Measurements from ENCODE around the gene CFAP100. TPM values are rescaled to one million over a fixed set of nuclear protein-coding genes. Genes with fewer than 3 reads are reported as not detected.

CFAP100 gene
- total RNA-seq, 1 experiment from 2014 or later = not detected

- Mint-ChIP-seq H3K4me3 (ENCODE audit: unreplicated experiment) (no peak overlapping the region), H3K36me3 (ENCODE audit: insufficient read depth, unreplicated experiment) (peaks cover 47% of the 10 kb centered on the region)
These were observed 68.8 kb downstream of the CFAP100 start for GRCh38 chr3:126463521-126463920.

DNA sequence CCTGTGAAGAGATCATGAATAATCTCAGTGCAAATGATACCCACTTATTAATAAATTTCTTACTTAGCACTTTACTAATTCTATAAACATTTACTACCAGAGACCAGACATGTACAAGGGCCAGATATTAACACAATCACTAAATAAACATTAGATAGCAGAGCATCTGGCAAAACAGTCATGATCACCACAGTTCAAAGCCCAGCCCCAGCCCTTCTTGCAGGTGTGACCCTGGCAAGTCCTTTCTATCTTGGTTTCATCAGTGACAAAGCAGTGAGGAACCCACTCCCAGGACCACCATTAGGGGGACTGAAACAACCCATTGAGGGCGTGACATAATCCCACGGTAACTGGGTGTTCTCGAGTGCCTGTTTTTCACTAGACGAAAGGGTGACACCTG is 69.4 kb downstream of the CFAP100 start:
- CTCF ChIA-PET = no interaction called here
- Histone ChIP-seq H3K4me3 (ENCODE audit: low read depth, low read length) (no peak overlapping the region), H3K27me3 (replicated peaks; ENCODE audit: control insufficient read depth, insufficient read depth, low read length) (no peaks in the 10 kb centered on the region), H3K36me3 (ENCODE audit: control insufficient read depth, insufficient read depth, low read length) (peaks cover 4% of the 10 kb centered on the region), H3K4me1 (no peaks in the 10 kb centered on the region), H3K9me3 (no peaks in the 10 kb centered on the region)
- no peak for TF ChIP-seq CTCF (IDR thresholded peaks at IDR 0.05; ENCODE audit: insufficient read depth in 1 of 2, low read depth in 1 of 2, low read length in 1 of 2, severe bottlenecking in 1 of 2, unreplicated experiment in 1 of 2)
- no peak for DNase-seq
- intact Hi-C loops (cut with micrococcal nuclease; ENCODE audit: unreplicated experiment) = no loop called here
- no peaks in the 10 kb centered on the region for H3K9me3 Mint-ChIP-seq (ENCODE audit: unreplicated experiment)
- H3K27me3 Mint-ChIP-seq (ENCODE audit: insufficient read depth, unreplicated experiment) = no peaks in the 10 kb centered on the region
- POLR2A ChIA-PET = no interaction called here
- peak overlapping the region; percentile 56 for H3K27ac Mint-ChIP-seq (ENCODE audit: unreplicated experiment)
- peaks cover 2% of the 10 kb centered on the region for H3K4me1 Mint-ChIP-seq (ENCODE audit: low read depth, unreplicated experiment)
- BruUV-seq (replicated peaks) = no TSS peak
- H3K4me3 Mint-ChIP-seq (ENCODE audit: unreplicated experiment) = no peak overlapping the region
- peaks cover 47% of the 10 kb centered on the region for H3K36me3 Mint-ChIP-seq (ENCODE audit: insufficient read depth, unreplicated experiment)

More at GRCh38 chr3:126463521-126463920, 68.8 kb downstream of the CFAP100 start:
- intact Hi-C loops (cut with micrococcal nuclease; ENCODE audit: unreplicated experiment) = no loop called here
- Histone ChIP-seq H3K9me3 (no peaks in the 10 kb centered on the region), H3K4me3 (ENCODE audit: low read depth, low read length) (no peak overlapping the region), H3K4me1 (no peaks in the 10 kb centered on the region), H3K36me3 (ENCODE audit: control insufficient read depth, insufficient read depth, low read length) (peaks cover 4% of the 10 kb centered on the region), H3K27me3 (replicated peaks; ENCODE audit: control insufficient read depth, insufficient read depth, low read length) (no peaks in the 10 kb centered on the region)
- no peak for TF ChIP-seq CTCF (IDR thresholded peaks at IDR 0.05; ENCODE audit: insufficient read depth in 1 of 2, low read depth in 1 of 2, low read length in 1 of 2, severe bottlenecking in 1 of 2, unreplicated experiment in 1 of 2)
- Mint-ChIP-seq H3K27me3 (ENCODE audit: insufficient read depth, unreplicated experiment) (no peaks in the 10 kb centered on the region), H3K9me3 (ENCODE audit: unreplicated experiment) (no peaks in the 10 kb centered on the region), H3K27ac (ENCODE audit: unreplicated experiment) (no peak overlapping the region), H3K4me1 (ENCODE audit: low read depth, unreplicated experiment) (no peaks in the 10 kb centered on the region)
- no TSS peak for BruUV-seq (replicated peaks)
- CTCF ChIA-PET = no interaction called here
- no peak for DNase-seq
- POLR2A ChIA-PET = no interaction called here

DNA sequence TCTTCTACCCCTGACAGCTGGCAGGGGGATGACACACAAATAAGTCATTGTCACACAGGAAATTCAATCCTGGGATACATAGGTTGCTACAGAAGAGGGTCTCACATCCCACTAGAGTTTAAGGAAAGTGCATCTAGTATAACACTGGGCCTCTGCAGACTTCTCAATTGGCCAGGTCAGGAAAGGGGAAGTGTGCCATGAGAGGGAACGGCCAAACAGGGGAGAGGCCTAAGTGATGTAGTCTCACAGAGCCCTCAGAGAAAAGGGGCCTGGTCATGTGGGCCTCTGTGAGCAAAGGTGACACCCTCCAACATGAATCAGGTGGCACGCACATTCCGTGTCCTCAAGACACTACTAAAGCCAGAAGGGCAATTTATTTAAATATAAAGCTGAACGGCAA is 69.8 kb downstream of the CFAP100 start:
- Mint-ChIP-seq H3K9me3 (ENCODE audit: unreplicated experiment) (no peaks in the 10 kb centered on the region), H3K4me3 (ENCODE audit: unreplicated experiment) (no peak overlapping the region), H3K27me3 (ENCODE audit: insufficient read depth, unreplicated experiment) (no peaks in the 10 kb centered on the region), H3K4me1 (ENCODE audit: low read depth, unreplicated experiment) (peaks cover 6% of the 10 kb centered on the region), H3K27ac (ENCODE audit: unreplicated experiment) (peak overlapping the region; percentile 56), H3K36me3 (ENCODE audit: insufficient read depth, unreplicated experiment) (peaks cover 47% of the 10 kb centered on the region)
- Histone ChIP-seq H3K9me3 (no peaks in the 10 kb centered on the region), H3K36me3 (ENCODE audit: control insufficient read depth, insufficient read depth, low read length) (peaks cover 4% of the 10 kb centered on the region), H3K4me3 (ENCODE audit: low read depth, low read length) (no peak overlapping the region), H3K27me3 (replicated peaks; ENCODE audit: control insufficient read depth, insufficient read depth, low read length) (no peaks in the 10 kb centered on the region), H3K4me1 (no peaks in the 10 kb centered on the region)
- TF ChIP-seq CTCF (IDR thresholded peaks at IDR 0.05; ENCODE audit: insufficient read depth in 1 of 2, low read depth in 1 of 2, low read length in 1 of 2, severe bottlenecking in 1 of 2, unreplicated experiment in 1 of 2) = no peak
- intact Hi-C loops (cut with micrococcal nuclease; ENCODE audit: unreplicated experiment) = no loop called here
- BruUV-seq (replicated peaks) = no TSS peak
- CTCF ChIA-PET = no interaction called here
- DNase-seq = no peak
- POLR2A ChIA-PET = no interaction called here

All from Caco-2 (cell line).